Activated CD4-positive, alpha-beta T cell treated with anti-CD3 and anti-CD28 coated beads, Interleukin-2, amount 10 ng/mL, durations not matched to agents 24 days and 14 days (primary cell): Measurements from ENCODE around the gene PCLO. TPM values are rescaled to one million over a fixed set of nuclear protein-coding genes. Genes with fewer than 3 reads are reported as not detected.
"Not testable (repeated sequence)": the region's sequence is repeated elsewhere in the genome, so short reads cannot be mapped to it uniquely, and the experiment has no call there.

ENCODE experiments used
- DNase-seq: peaks from one replicate; pipeline ENCODE4 v3.0.0; 2022
- H3K27ac Mint-ChIP-seq: one replicate; pipeline ENCODE4 v1.8.0; 2022; ENCODE audit warnings: mild to moderate bottlenecking, mixed read lengths
- H3K27me3 Mint-ChIP-seq: one replicate; pipeline ENCODE4 v1.8.0; 2022; ENCODE audit warnings: mixed read lengths
- H3K36me3 Mint-ChIP-seq: one replicate; pipeline ENCODE4 v1.8.0; 2022; ENCODE audit warnings: low read depth, mild to moderate bottlenecking, mixed read lengths
- H3K4me1 Mint-ChIP-seq: one replicate; pipeline ENCODE4 v1.8.0; 2021; ENCODE audit warnings: mixed read lengths
- H3K4me3 Mint-ChIP-seq: one replicate; pipeline ENCODE4 v1.8.0; 2022; ENCODE audit warnings: mild to moderate bottlenecking, moderate library complexity, mixed read lengths
- H3K9me3 Mint-ChIP-seq: one replicate; pipeline ENCODE4 v1.8.0; 2021; ENCODE audit warnings: mixed read lengths
- intact Hi-C: fragments of 100-400 bp; cut with micrococcal nuclease; formaldehyde crosslinking; loops from one replicate; pipeline ENCODE4 v1.15.1; 2023
- total RNA-seq: library from RNA; stranded (reverse); gene quantifications from 2 replicates; pipeline ENCODE4 v1.2.3, GENCODE V29; 2022

PCLO gene
- total RNA-seq, 1 donor from 2014 or later = not detected

- Mint-ChIP-seq H3K27me3 (no peaks in the 10 kb centered on the region), H3K27ac (no peak overlapping the region), H3K9me3 (no peaks in the 10 kb centered on the region), H3K36me3 (no peaks in the 10 kb centered on the region), H3K4me3 (no peak overlapping the region), H3K4me1 (no peaks in the 10 kb centered on the region)
- intact Hi-C loops = no loop called here
- DNase-seq = no peak
Measured at GRCh38 chr7:82950436-82950835, 212.2 kb downstream of the PCLO start.

- Mint-ChIP-seq H3K9me3 (no peaks in the 10 kb centered on the region), H3K27me3 (no peaks in the 10 kb centered on the region), H3K4me1 (no peaks in the 10 kb centered on the region), H3K36me3 (no peaks in the 10 kb centered on the region), H3K27ac (no peak overlapping the region), H3K4me3 (no peak overlapping the region)
- intact Hi-C loops = no loop called here
- DNase-seq = no peak
Measured at GRCh38 chr7:82945480-82945879, 217.2 kb downstream of the PCLO start.

GRCh38 chr7:82945056-82945455 is 217.6 kb downstream of the PCLO start:
- Mint-ChIP-seq H3K27me3 (no peaks in the 10 kb centered on the region), H3K4me3 (no peak overlapping the region)
- intact Hi-C loops = no loop called here

GRCh38 chr7:82932516-82932915 is 230.2 kb downstream of the PCLO start:
- Mint-ChIP-seq H3K36me3 (no peaks in the 10 kb centered on the region), H3K27ac (no peak overlapping the region), H3K4me3 (no peak overlapping the region), H3K4me1 (no peaks in the 10 kb centered on the region), H3K27me3 (no peaks in the 10 kb centered on the region), H3K9me3 (no peaks in the 10 kb centered on the region)
- intact Hi-C loops = no loop called here
- no peak for DNase-seq

More at GRCh38 chr7:82945056-82945455, 217.6 kb downstream of the PCLO start:
- H3K9me3 Mint-ChIP-seq = no peaks in the 10 kb centered on the region
- H3K4me1 Mint-ChIP-seq = no peaks in the 10 kb centered on the region
- H3K27ac Mint-ChIP-seq = no peak overlapping the region
- H3K36me3 Mint-ChIP-seq = no peaks in the 10 kb centered on the region
- no peak for DNase-seq

- intact Hi-C loops = no loop called here
- no peaks in the 10 kb centered on the region for H3K27me3 Mint-ChIP-seq
- DNase-seq = no peak
- H3K36me3 Mint-ChIP-seq = no peaks in the 10 kb centered on the region
- H3K27ac Mint-ChIP-seq = no peak overlapping the region
- H3K4me3 Mint-ChIP-seq = no peak overlapping the region
- no peaks in the 10 kb centered on the region for H3K9me3 Mint-ChIP-seq
- no peaks in the 10 kb centered on the region for H3K4me1 Mint-ChIP-seq
Measured at GRCh38 chr7:82926477-82926876, 236.2 kb downstream of the PCLO start.

GRCh38 chr7:82925331-82925730 is 237.4 kb downstream of the PCLO start:
- Mint-ChIP-seq H3K4me3 (no peak overlapping the region), H3K36me3 (no peaks in the 10 kb centered on the region), H3K4me1 (no peaks in the 10 kb centered on the region), H3K27ac (no peak overlapping the region), H3K27me3 (no peaks in the 10 kb centered on the region), H3K9me3 (no peaks in the 10 kb centered on the region)
- intact Hi-C loops = no loop called here
- no peak for DNase-seq

DNA sequence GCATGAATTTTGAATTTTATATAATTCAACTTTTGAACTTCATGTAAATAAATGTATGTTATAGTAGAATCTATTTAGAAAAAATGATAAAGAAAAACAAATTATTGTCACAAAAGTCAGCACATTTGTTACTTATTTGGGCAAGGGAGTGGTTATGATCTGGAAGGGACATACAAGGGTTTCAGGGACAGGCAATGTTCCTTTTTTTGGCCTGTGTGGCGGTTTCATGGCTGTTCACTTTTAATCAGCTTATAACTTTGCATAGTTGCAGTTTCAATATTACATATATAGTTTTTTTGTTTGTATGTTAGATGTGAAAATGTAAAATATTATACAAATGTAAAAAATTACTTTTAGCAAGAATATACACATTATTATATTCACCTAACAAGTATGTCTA is 256.2 kb downstream of the PCLO start:
- Mint-ChIP-seq H3K4me3 (no peak overlapping the region), H3K4me1 (no peaks in the 10 kb centered on the region), H3K27ac (no peak overlapping the region), H3K36me3 (no peaks in the 10 kb centered on the region), H3K9me3 (no peaks in the 10 kb centered on the region), H3K27me3 (no peaks in the 10 kb centered on the region)
- intact Hi-C loops = no loop called here
- no peak for DNase-seq

- H3K27ac Mint-ChIP-seq = no peak overlapping the region
- H3K4me1 Mint-ChIP-seq = no peaks in the 10 kb centered on the region
- no peak overlapping the region for H3K4me3 Mint-ChIP-seq
- intact Hi-C loops = no loop called here
- no peaks in the 10 kb centered on the region for H3K9me3 Mint-ChIP-seq
- no peaks in the 10 kb centered on the region for H3K27me3 Mint-ChIP-seq
- H3K36me3 Mint-ChIP-seq = no peaks in the 10 kb centered on the region
- no peak for DNase-seq
Measured at GRCh38 chr7:82904871-82905270, 257.8 kb downstream of the PCLO start.

- H3K36me3 Mint-ChIP-seq = not testable (repeated sequence)
Measured at GRCh38 chr7:82901098-82901497, 261.6 kb downstream of the PCLO start.

DNA sequence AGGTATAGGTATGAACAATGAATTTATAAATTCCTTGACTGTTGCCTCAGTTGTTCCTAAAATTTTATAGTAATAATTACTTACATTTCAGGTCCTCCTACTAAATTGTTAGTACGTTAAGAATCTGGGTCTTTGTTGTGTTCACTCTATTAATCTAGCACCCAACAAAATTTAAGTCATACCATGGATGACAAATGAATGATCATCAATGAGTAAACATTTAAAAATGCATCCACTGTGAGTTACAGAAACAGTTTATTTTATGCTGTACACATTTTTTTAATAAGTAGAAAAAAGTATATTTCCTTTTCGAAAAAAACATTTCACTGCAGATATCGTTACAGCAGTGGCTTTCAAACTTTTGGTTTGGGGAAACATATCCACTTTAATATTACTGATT is 265.2 kb downstream of the PCLO start:
- H3K9me3 Mint-ChIP-seq = no peaks in the 10 kb centered on the region
- H3K4me3 Mint-ChIP-seq = no peak overlapping the region
- DNase-seq = no peak
- H3K27ac Mint-ChIP-seq = no peak overlapping the region
- no peaks in the 10 kb centered on the region for H3K36me3 Mint-ChIP-seq
- H3K27me3 Mint-ChIP-seq = no peaks in the 10 kb centered on the region
- H3K4me1 Mint-ChIP-seq = no peaks in the 10 kb centered on the region
- intact Hi-C loops = no loop called here

More at GRCh38 chr7:82901098-82901497, 261.6 kb downstream of the PCLO start:
- intact Hi-C loops, H3K4me1 Mint-ChIP-seq, H3K27ac Mint-ChIP-seq, H3K4me3 Mint-ChIP-seq, DNase-seq, H3K27me3 Mint-ChIP-seq, H3K9me3 Mint-ChIP-seq: not testable (repeated sequence)

GRCh38 chr7:82894341-82894740 is 268.3 kb downstream of the PCLO start:
- H3K27ac Mint-ChIP-seq, H3K4me1 Mint-ChIP-seq, H3K27me3 Mint-ChIP-seq, H3K9me3 Mint-ChIP-seq, H3K4me3 Mint-ChIP-seq, intact Hi-C loops, DNase-seq, H3K36me3 Mint-ChIP-seq: not testable (repeated sequence)

GRCh38 chr7:82886324-82886723 is 276.4 kb downstream of the PCLO start:
- Mint-ChIP-seq H3K9me3 (no peaks in the 10 kb centered on the region), H3K27ac (no peak overlapping the region), H3K36me3 (no peaks in the 10 kb centered on the region), H3K27me3 (no peaks in the 10 kb centered on the region), H3K4me1 (no peaks in the 10 kb centered on the region), H3K4me3 (no peak overlapping the region)
- DNase-seq = no peak
- intact Hi-C loops = no loop called here

GRCh38 chr7:82865856-82866255 is 296.8 kb downstream of the PCLO start:
- no peak overlapping the region for H3K4me3 Mint-ChIP-seq
- no peak overlapping the region for H3K27ac Mint-ChIP-seq
- no peaks in the 10 kb centered on the region for H3K27me3 Mint-ChIP-seq
- DNase-seq = no peak
- no peaks in the 10 kb centered on the region for H3K36me3 Mint-ChIP-seq
- H3K4me1 Mint-ChIP-seq = no peaks in the 10 kb centered on the region
- intact Hi-C loops = no loop called here
- no peaks in the 10 kb centered on the region for H3K9me3 Mint-ChIP-seq

DNA sequence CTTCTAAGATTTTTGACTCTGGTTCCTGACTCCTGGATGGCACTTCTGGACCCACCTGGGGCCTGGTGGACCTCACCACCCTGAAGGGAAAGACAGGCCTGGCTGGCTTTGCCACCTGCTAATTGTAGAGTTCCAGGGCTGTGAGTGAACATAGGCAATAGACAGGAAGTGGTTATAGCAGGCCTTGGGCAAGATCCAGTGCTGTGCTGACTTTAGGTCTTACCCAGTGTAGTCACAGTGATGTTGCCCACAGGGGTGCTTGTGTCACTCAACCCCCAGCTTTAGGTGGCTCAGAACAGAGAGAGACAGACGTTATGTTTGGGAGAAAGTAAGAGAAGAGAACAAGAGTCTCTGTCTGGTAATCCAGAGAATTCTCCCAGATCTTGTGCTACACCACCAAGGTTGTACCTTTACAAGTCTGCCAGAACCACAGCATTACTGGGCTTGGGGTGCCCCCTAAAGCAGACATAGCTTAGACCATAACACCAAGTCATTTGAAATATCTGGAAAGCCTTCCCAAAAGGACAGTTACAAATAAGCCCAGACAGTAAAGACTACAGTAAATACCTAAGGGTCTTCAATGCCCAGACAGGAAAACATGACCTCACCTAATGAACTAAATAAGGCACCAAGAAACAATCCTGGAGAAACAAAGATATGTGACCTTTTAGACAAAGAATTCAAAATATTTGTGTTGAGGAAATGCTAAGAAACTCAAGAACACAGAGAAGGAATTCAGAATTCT is 303.4 kb downstream of the PCLO start:
- Mint-ChIP-seq H3K4me1 (no peaks in the 10 kb centered on the region), H3K9me3 (no peaks in the 10 kb centered on the region), H3K36me3 (no peaks in the 10 kb centered on the region), H3K4me3 (no peak overlapping the region), H3K27ac (no peak overlapping the region), H3K27me3 (no peaks in the 10 kb centered on the region)
- intact Hi-C loops = no loop called here
- no peak for DNase-seq

GRCh38 chr7:82851121-82851520 is 311.6 kb downstream of the PCLO start:
- H3K4me3 Mint-ChIP-seq = no peak overlapping the region
- intact Hi-C loops = no loop called here
- no peak overlapping the region for H3K27ac Mint-ChIP-seq
- DNase-seq = no peak
- H3K27me3 Mint-ChIP-seq = no peaks in the 10 kb centered on the region
- H3K9me3 Mint-ChIP-seq = no peaks in the 10 kb centered on the region
- H3K36me3 Mint-ChIP-seq = no peaks in the 10 kb centered on the region
- no peaks in the 10 kb centered on the region for H3K4me1 Mint-ChIP-seq
